GDM1 (cell line): Measurements from ENCODE around the gene HERC4.

Experiments
- DNase-seq: peaks from one replicate; lab custom pipeline; 2025; lab: John Stamatoyannopoulos, UW

The HERC4 gene

GRCh38 chr10:67959839-67960476 is 115.1 kb downstream of the HERC4 start:
- DNase-seq = no peak

- no peak for DNase-seq
These were observed 119.5 kb downstream of the HERC4 start for GRCh38 chr10:67955614-67956013.

- no peak for DNase-seq
These were observed 131.2 kb downstream of the HERC4 start for GRCh38 chr10:67943917-67944316.

- DNase-seq = no peak
These were observed 138.7 kb downstream of the HERC4 start for GRCh38 chr10:67936416-67936815.

- DNase-seq = no peak
These were observed 139.9 kb downstream of the HERC4 start for GRCh38 chr10:67935223-67935622.

GRCh38 chr10:67934336-67934735 is 140.7 kb downstream of the HERC4 start:
- no peak for DNase-seq

- no peak for DNase-seq
These were observed 141.9 kb downstream of the HERC4 start for GRCh38 chr10:67933199-67933598.

GRCh38 chr10:67926951-67927350 is 148.1 kb downstream of the HERC4 start:
- no peak for DNase-seq

GRCh38 chr10:67925449-67926005 is 149.6 kb downstream of the HERC4 start:
- no peak for DNase-seq

- no peak for DNase-seq
These were observed 150.9 kb downstream of the HERC4 start for GRCh38 chr10:67924136-67924535.

- no peak for DNase-seq
These were observed 151.5 kb downstream of the HERC4 start for GRCh38 chr10:67923551-67923950.

GRCh38 chr10:67921065-67921464 is 154.0 kb downstream of the HERC4 start:
- no peak for DNase-seq

GRCh38 chr10:67917679-67918078 is 157.4 kb downstream of the HERC4 start:
- DNase-seq = no peak

GRCh38 chr10:67917169-67917568 is 157.9 kb downstream of the HERC4 start:
- DNase-seq = no peak

GRCh38 chr10:67914777-67915340 is 160.2 kb downstream of the HERC4 start:
- DNase-seq = no peak

- DNase-seq = no peak
These were observed 162.6 kb downstream of the HERC4 start for GRCh38 chr10:67912331-67912946.

- DNase-seq = no peak
These were observed 171.5 kb downstream of the HERC4 start for GRCh38 chr10:67903581-67903980.

GRCh38 chr10:67893637-67894036 is 181.4 kb downstream of the HERC4 start:
- no peak for DNase-seq

GRCh38 chr10:67884842-67885670 is 190.0 kb downstream of the HERC4 start:
- peak; percentile 76 for DNase-seq

- peak; percentile 92 for DNase-seq
These were observed 190.7 kb downstream of the HERC4 start, which contains the start of gene SIRT1 for GRCh38 chr10:67884313-67884841. Gene SIRT1, plus strand, starts transcription at chr10:67884656. Its CDS starts 66 bp downstream, at chr10:67884722.

GRCh38 chr10:67883710-67884312 is 191.3 kb downstream of the HERC4 start:
- no peak for DNase-seq

- no peak for DNase-seq
These were observed 196.9 kb downstream of the HERC4 start for GRCh38 chr10:67878133-67878532.
